ENCODE data around the gene RAB9A. TPM values are rescaled to one million over a fixed set of nuclear protein-coding genes. Genes with fewer than 3 reads are reported as not detected.
"Not testable (repeated sequence)": the region's sequence is repeated elsewhere in the genome, so short reads cannot be mapped to it uniquely, and the experiment has no call there.

The RAB9A gene
- total RNA-seq, 4 donors from 2014 or later = 29.5 to 47.0 (median 36.0) TPM

DNA sequence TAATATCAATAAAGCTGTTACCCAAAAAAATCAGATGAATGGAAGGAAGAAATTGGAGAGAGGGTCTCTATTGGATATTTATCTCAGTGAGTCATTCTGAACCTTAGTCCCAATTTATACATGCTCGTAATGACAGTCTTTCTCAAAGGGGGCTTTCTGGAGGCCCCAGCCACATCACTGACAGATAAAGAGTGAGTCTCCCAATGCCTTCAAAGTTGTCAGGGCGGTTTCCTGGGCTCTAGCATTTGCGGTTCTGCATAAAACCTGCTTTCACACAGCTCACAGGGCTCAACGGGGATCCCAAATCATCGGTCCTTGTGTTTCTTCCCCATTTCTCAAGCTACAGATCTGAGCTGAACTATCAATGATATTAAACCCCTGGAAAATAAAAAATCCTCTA is 18.7 kb upstream of the RAB9A start:
- intact Hi-C loops (cut with DNase I) = no loop called here
- 93 to 94% methylated on average over 5 of the region's 5 CpGs for WGBS, 2 donors
- H3K9me3 ChIP-seq = no peaks in the 10 kb centered on the region

GRCh38 chrX:13673016-13673415 is 15.9 kb upstream of the RAB9A start:
- Histone ChIP-seq H3K4me3 (replicated peaks in 1 of 3) (no peak overlapping the region), H3K9me3 (no peaks in the 10 kb centered on the region), H3K27me3 (no peaks in the 10 kb centered on the region), H3K27ac (no peak overlapping the region), H3K4me1 (peaks cover 5 to 17% of the 10 kb centered on the region in 2 donors), H3K36me3 (no peaks in the 10 kb centered on the region)
- TF ChIP-seq, protein P1, sequence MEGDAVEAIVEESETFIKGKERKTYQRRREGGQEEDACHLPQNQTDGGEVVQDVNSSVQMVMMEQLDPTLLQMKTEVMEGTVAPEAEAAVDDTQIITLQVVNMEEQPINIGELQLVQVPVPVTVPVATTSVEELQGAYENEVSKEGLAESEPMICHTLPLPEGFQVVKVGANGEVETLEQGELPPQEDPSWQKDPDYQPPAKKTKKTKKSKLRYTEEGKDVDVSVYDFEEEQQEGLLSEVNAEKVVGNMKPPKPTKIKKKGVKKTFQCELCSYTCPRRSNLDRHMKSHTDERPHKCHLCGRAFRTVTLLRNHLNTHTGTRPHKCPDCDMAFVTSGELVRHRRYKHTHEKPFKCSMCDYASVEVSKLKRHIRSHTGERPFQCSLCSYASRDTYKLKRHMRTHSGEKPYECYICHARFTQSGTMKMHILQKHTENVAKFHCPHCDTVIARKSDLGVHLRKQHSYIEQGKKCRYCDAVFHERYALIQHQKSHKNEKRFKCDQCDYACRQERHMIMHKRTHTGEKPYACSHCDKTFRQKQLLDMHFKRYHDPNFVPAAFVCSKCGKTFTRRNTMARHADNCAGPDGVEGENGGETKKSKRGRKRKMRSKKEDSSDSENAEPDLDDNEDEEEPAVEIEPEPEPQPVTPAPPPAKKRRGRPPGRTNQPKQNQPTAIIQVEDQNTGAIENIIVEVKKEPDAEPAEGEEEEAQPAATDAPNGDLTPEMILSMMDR (IDR thresholded peaks at IDR 0.05) = no peak
- no peak for TF ChIP-seq POLR2A (IDR thresholded peaks at IDR 0.05)
- intact Hi-C loops (cut with DNase I) = no loop called here
- no peak for DNase-seq

More for the DNA sequence above, 18.7 kb upstream of the RAB9A start:
- peak overlapping the region in 1 of 3 donors; percentile 93 for H3K27ac ChIP-seq
- H3K4me3 ChIP-seq (replicated peaks in 1 of 3) = no peak overlapping the region
- H3K27me3 ChIP-seq = no peaks in the 10 kb centered on the region
- TF ChIP-seq POLR2A (IDR thresholded peaks at IDR 0.05) = no peak
- TF ChIP-seq, protein P1 (IDR thresholded peaks at IDR 0.05) = no peak
- no peaks in the 10 kb centered on the region for H3K36me3 ChIP-seq
- no peak for DNase-seq
- peaks cover 5 to 34% of the 10 kb centered on the region in 2 donors for H3K4me1 ChIP-seq

DNA sequence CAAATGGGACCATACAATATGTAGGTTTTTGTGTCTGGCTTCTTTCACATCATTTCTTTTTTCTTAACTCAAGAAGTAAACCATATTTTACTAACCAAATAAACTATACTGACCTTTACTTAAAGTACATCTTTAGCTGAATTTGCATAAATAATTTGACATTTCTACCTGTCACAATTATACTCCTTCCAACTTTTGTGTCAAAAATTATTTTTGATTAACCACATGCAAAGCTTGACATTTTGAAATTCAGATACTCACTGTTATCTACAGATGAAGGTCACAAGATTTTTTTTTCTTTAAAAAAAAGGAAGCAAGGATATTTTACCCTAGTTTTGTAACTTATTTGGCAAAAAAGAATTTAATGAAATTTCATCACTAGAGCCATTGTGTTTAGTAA is 12.0 kb upstream of the RAB9A start:
- no peak for DNase-seq
- intact Hi-C loops (cut with DNase I) = no loop called here
- H3K4me1 ChIP-seq = no peaks in the 10 kb centered on the region
- H3K27me3 ChIP-seq = no peaks in the 10 kb centered on the region
- H3K36me3 ChIP-seq = no peaks in the 10 kb centered on the region
- no peak for TF ChIP-seq POLR2A (IDR thresholded peaks at IDR 0.05)
- TF ChIP-seq, protein P1 (IDR thresholded peaks at IDR 0.05) = no peak
- H3K27ac ChIP-seq = no peak overlapping the region
- H3K4me3 ChIP-seq (replicated peaks in 1 of 3) = no peak overlapping the region
- H3K9me3 ChIP-seq = no peaks in the 10 kb centered on the region

GRCh38 chrX:13679700-13680099 is 9.2 kb upstream of the RAB9A start:
- intact Hi-C loops (cut with DNase I); H3K4me3 ChIP-seq (replicated peaks in 1 of 3); H3K4me1 ChIP-seq; H3K27me3 ChIP-seq; DNase-seq; H3K36me3 ChIP-seq; H3K9me3 ChIP-seq; H3K27ac ChIP-seq: not testable (repeated sequence)
- 97 to 98% methylated on average over 3 of the region's 4 CpGs for WGBS, 2 donors

DNA sequence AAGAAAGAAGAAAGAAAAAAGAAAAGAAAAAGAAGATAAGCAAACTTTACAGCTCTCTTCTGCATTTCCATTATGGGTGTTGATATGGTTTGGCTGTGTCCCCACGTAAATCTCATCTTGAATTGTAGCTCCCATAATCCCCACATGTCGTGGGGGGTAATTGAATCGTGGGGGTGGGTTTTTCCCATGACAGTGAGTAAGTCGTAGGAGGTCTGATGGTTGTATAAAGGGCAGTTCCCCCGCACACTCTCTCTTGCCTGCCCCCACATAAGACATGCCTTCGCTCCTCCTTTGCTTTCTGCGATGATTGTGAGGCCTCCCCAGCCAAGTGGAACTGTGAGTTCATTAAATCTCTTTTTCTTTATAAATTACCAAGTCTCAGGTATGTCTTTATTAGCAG is 7.3 kb upstream of the RAB9A start:
- DNase-seq = no peak
- Histone ChIP-seq H3K4me3 (replicated peaks in 1 of 3) (no peak overlapping the region), H3K4me1 (no peaks in the 10 kb centered on the region), H3K36me3 (no peaks in the 10 kb centered on the region), H3K27me3 (no peaks in the 10 kb centered on the region), H3K9me3 (no peaks in the 10 kb centered on the region), H3K27ac (no peak overlapping the region)
- TF ChIP-seq POLR2A (IDR thresholded peaks at IDR 0.05) = no peak
- TF ChIP-seq, protein P1 (IDR thresholded peaks at IDR 0.05) = no peak
- intact Hi-C loops (cut with DNase I) = no loop called here
- 84 to 94% methylated on average over 7 of the region's 7 CpGs for WGBS, 2 donors

- Histone ChIP-seq H3K27ac (no peak overlapping the region), H3K4me1 (peaks cover 0 to 4% of the 10 kb centered on the region in 2 donors), H3K9me3 (no peaks in the 10 kb centered on the region), H3K27me3 (no peaks in the 10 kb centered on the region), H3K36me3 (no peaks in the 10 kb centered on the region), H3K4me3 (replicated peaks in 1 of 3) (no peak overlapping the region)
- WGBS, 2 donors = 89 to 96% methylated on average over 4 of the region's 4 CpGs
- TF ChIP-seq, protein P1 (IDR thresholded peaks at IDR 0.05) = no peak
- no peak for TF ChIP-seq POLR2A (IDR thresholded peaks at IDR 0.05)
- no peak for DNase-seq
- intact Hi-C loops (cut with DNase I) = no loop called here
Observed at GRCh38 chrX:13684361-13684760, 4.6 kb upstream of the RAB9A start.

All from thyroid gland (tissue), 4 donors.